ENCODE measurements around the gene ITGB8.

ITGB8 gene

GRCh38 chr7:20310301-20310700, 20.4 kb upstream of the ITGB8 start:
- no peak for DNase-seq (ENCODE audit: low spot score)

- no peak for DNase-seq (ENCODE audit: low spot score)
These were observed 19.5 kb upstream of the ITGB8 start for GRCh38 chr7:20310963-20311742.

GRCh38 chr7:20311743-20312042, 19.0 kb upstream of the ITGB8 start:
- DNase-seq (ENCODE audit: low spot score) = no peak

DNA sequence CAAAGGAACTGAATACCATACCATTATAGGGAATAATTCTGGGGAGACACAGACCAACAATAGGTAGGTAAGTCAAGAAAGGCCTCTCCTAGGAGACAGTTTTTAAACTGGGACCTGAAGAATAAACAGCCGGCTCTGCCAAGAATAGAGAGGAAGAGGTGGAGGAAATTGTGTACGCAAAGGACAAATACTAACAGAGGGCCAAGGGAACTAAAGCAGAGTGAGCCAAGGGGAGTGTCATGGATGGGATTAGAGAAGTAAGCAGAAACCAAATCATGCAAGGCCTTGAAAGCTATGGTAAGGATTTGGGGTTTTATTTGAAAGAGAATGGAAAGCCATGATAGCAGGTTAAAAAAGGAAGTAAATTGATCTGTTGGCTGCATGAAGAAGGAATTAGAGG, 18.1 kb upstream of the ITGB8 start:
- no peak for DNase-seq (ENCODE audit: low spot score)

- DNase-seq (ENCODE audit: low spot score) = no peak
These were observed 17.1 kb upstream of the ITGB8 start for GRCh38 chr7:20313626-20314025.

DNA sequence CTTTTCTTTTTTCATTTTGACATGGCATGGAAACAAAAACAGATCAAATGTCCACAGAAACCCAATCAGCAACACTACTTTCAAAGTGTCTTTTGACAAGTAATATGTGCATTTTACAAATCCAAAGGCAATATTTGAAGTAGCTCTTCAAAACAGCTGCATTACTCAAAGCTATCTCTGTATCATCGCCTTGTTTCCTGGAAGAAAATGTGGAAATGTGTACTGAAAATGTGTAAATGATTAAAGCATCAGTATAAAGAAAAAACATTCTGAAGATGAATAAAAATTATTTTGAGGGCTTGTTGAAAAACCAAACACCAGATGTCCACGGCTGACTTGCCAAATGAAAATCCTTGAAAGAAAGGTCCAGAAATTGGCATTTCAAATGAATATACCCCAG, 16.5 kb upstream of the ITGB8 start:
- no peak for DNase-seq (ENCODE audit: low spot score)

DNA sequence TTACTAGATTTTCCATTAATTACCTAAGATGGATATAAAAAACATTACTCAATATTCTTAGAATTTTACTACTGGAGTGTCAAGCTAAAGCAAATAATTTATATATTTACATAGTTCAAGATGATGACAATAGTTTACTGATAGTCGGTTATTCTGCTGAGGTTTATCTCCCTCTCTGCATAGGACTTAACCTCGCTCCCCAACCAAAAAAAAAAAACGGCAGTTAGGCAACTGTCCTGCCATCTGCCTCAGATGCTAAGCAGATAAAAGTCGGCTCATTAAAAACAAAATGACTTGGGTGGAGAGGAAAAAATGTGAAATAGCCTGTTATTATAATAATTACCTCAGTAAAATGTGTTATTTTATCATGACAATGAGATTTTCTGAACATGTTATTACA, 14.0 kb upstream of the ITGB8 start:
- DNase-seq (ENCODE audit: low spot score) = no peak

- no peak for DNase-seq (ENCODE audit: low spot score)
These were observed 13.3 kb upstream of the ITGB8 start for GRCh38 chr7:20317413-20317812.

DNA sequence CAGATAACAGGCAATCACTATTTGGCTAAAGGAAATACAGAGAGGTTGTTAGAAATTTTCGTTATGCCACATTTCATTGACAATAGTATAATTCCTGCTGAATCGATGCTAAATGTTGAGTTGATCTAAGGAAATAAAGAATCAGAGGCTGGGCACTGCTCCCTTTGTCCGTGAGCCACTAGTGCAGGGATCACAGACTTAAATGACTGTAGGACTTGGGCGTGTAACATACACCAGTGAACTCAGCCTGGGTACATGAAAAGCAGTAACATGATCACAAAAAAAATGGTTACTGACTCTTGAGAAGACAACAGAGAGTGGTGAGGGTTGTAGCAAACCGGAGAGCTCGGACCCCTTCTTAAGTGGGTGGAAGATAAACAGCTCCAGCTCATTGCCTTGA, 11.8 kb upstream of the ITGB8 start:
- no peak for DNase-seq (ENCODE audit: low spot score)

- DNase-seq (ENCODE audit: low spot score) = no peak
These were observed 10.4 kb upstream of the ITGB8 start for GRCh38 chr7:20320322-20320721.

- no peak for DNase-seq (ENCODE audit: low spot score)
These were observed 9.9 kb upstream of the ITGB8 start for GRCh38 chr7:20320786-20321185.

GRCh38 chr7:20323595-20323994, 7.1 kb upstream of the ITGB8 start:
- DNase-seq (ENCODE audit: low spot score) = no peak

GRCh38 chr7:20326342-20326741, 4.4 kb upstream of the ITGB8 start:
- DNase-seq (ENCODE audit: low spot score) = no peak

GRCh38 chr7:20327055-20327454, 3.6 kb upstream of the ITGB8 start:
- DNase-seq (ENCODE audit: low spot score) = no peak

- no peak for DNase-seq (ENCODE audit: low spot score)
These were observed 2.7 kb upstream of the ITGB8 start for GRCh38 chr7:20328027-20328426.

DNA sequence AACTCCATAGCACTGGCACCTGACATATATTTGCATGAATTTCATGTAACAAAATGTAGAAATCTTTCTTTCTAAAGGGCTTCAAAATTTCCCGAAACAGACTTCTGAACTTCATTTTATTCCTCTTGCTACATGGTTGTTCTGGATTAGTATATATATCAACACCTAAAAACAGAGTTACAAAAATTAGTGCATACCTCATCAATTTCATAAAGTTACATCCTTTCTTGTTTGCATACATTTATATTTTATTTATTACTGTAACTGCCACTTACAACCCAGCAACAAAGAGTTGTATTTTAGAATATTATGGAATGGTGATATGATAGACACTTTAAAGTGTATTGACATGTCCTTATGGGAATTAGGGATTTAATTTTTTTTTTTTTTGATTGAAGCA, 2.0 kb upstream of the ITGB8 start:
- DNase-seq (ENCODE audit: low spot score) = no peak

DNA sequence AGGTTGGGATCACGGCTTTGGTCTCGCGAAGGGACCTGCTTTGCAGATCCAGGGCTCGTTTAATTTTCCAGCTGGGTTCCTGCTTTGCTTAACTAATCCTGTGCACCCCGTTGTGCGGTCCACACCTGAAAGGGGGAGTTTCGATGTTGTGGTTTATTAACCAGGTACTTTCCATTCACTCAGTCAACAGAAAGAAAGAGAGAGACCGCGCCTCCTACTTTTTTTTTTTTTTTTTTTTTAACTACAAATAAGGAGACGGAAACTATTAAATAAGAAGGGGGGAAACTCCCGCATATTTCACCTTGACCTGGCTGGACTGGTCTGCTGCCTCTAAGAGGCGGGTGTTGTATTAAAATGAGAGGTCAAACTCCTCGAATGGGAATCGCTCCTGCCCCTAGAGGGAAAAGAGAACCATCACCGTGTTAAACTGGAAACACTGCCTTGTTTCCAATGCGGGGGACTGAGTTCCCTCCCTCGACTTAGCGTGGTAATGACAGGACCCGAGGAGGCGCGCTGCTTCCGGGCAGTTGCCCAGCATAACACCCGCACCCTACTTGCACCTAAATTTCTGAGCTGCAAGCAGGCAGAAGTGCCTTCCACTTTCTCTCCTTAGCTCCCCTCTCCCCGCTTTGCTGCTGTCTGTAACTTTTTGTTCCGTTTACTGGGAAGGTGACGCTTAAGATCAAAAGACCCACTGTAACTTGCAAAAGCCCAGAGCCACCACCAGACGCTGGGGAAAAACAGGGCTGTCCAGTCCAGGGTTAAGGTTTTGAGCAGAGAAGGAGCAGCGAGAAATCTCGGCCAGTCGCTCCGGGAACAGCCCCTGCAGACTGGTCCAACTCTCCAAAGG, 1.1 kb upstream of the ITGB8 start:
- peak; percentile 86 for DNase-seq (ENCODE audit: low spot score)

- peak; percentile 78 for DNase-seq (ENCODE audit: low spot score)
These were observed 519 bp downstream of the ITGB8 start for GRCh38 chr7:20330928-20331909.

GRCh38 chr7:20331910-20332813, 1.5 kb downstream of the ITGB8 start:
- DNase-seq (ENCODE audit: low spot score) = no peak

GRCh38 chr7:20338285-20338684, 7.6 kb downstream of the ITGB8 start:
- DNase-seq (ENCODE audit: low spot score) = no peak

DNA sequence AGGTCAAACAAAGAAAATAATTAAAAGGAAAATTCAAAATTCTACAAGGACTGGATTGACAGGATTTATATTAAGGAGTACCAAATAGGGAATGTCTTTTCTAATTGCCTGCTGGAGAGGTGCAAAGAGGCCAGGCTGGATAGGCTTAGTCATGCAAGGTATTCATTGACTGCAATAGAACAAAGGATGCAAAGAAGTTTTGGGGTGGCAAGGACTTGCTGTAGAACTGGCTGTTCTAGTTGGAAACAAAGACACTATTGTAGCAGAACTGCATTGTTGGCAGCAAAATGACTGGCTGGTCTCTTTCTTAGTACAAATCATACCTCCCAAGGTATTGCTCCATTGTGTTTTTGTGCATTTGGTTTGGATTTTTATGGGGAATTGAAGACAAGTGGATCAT, 10.1 kb downstream of the ITGB8 start:
- no peak for DNase-seq (ENCODE audit: low spot score)
